Activated CD4-positive, CD25-positive, alpha-beta regulatory T cell (primary cell): ENCODE data around the gene RTL10.
A peak's percentile ranks its signal among the peaks of the same experiment; 100 is the strongest.

ENCODE experiments used
- DNase-seq, 4 experiments: peaks; one replicate each; lab custom pipeline; 2025; lab: John Stamatoyannopoulos, UW

Gene RTL10

GRCh38 chr22:19854778-19855503 lies at the start of gene RTL10, which contains the start of gene GNB1L:
TSS of gene RTL10 (minus strand) at chr22:19854874. CDS start at chr22:19852261, 2,613 bp downstream.
TSS of gene GNB1L (minus strand) at chr22:19854874. CDS start at chr22:19821355, 33,519 bp downstream.
- DNase-seq, result peak; percentile 76 to 95 (median 88)

GRCh38 chr22:19904174-19904856 lies 49.6 kb upstream of the RTL10 start:
- no peak for DNase-seq

GRCh38 chr22:19903513-19903912 lies 48.8 kb upstream of the RTL10 start:
- no peak for DNase-seq

GRCh38 chr22:19903031-19903430 lies 48.4 kb upstream of the RTL10 start:
- DNase-seq, result no peak

- no peak for DNase-seq
These were observed 47.6 kb upstream of the RTL10 start for GRCh38 chr22:19902245-19902715.

- DNase-seq, result no peak
These were observed 47.0 kb upstream of the RTL10 start for GRCh38 chr22:19901577-19902244.

GRCh38 chr22:19900707-19901436 lies 46.2 kb upstream of the RTL10 start:
- no peak for DNase-seq

- no peak for DNase-seq
These were observed 44.3 kb upstream of the RTL10 start for GRCh38 chr22:19898831-19899567.

- DNase-seq, result no peak
These were observed 43.5 kb upstream of the RTL10 start for GRCh38 chr22:19898145-19898544.

GRCh38 chr22:19897726-19898125 lies 43.1 kb upstream of the RTL10 start:
- DNase-seq, result no peak

GRCh38 chr22:19896665-19897355 lies 42.1 kb upstream of the RTL10 start:
- DNase-seq, result peak in 1 of 4 experiments; percentile 21

- no peak for DNase-seq
These were observed 40.6 kb upstream of the RTL10 start for GRCh38 chr22:19895160-19895849.

- DNase-seq, result no peak
These were observed 38.7 kb upstream of the RTL10 start for GRCh38 chr22:19893363-19893762.

GRCh38 chr22:19892925-19893324 lies 38.3 kb upstream of the RTL10 start:
- DNase-seq, result no peak

- peak; percentile 19 to 29 (median 28) for DNase-seq
These were observed 37.7 kb upstream of the RTL10 start for GRCh38 chr22:19892257-19892879.

GRCh38 chr22:19891317-19892256 lies 36.9 kb upstream of the RTL10 start:
- DNase-seq, result peak; percentile 54 to 74 (median 68)

- DNase-seq, result no peak
These were observed 36.0 kb upstream of the RTL10 start for GRCh38 chr22:19890502-19891316.

GRCh38 chr22:19889951-19890350 lies 35.3 kb upstream of the RTL10 start:
- no peak for DNase-seq
